HEK293 (cell line): ENCODE data around the gene NRG2.
A peak's percentile ranks its signal among the peaks of the same experiment; 100 is the strongest.

Experiments
- CTCF ChIA-PET: fragments of 350-600 bp; formaldehyde crosslinking; extraction: SDS; loops from one replicate; lab custom pipeline; 2021; ENCODE audit warnings: antibody characterized with exemption; lab: Yijun Ruan, JAX
- POLR2A ChIA-PET: fragments of 300-600 bp; formaldehyde crosslinking; extraction: SDS; loops from one replicate; lab custom pipeline; 2020; ENCODE audit warnings: antibody characterized with exemption, inconsistent platforms; lab: Yijun Ruan, JAX
- H3K27ac ChIP-seq: fragments of 200-500 bp; sonication (Bioruptor generic); 2 replicates; pipeline ENCODE4 v1.5.1; 2014; ENCODE audit warnings: low read depth, low read length, control low read depth, inconsistent platforms; ENCODE audit errors: extremely low read depth
- H3K36me3 ChIP-seq, 2 experiments: fragments of 200-500 bp in 1 of 2; sonication (Bioruptor generic) in 1 of 2; 1 replicate in 1 of 2; 2 replicates in 1 of 2; pipeline ENCODE4 v1.5.1; 2014 to 2017; ENCODE audit warnings: inconsistent platforms in 2 of 2, low read length in 2 of 2; ENCODE audit not compliant: control insufficient read depth in 2 of 2, insufficient read depth in 1 of 2
- H3K4me1 ChIP-seq: fragments of 200-500 bp; sonication (Bioruptor generic); 2 replicates; pipeline ENCODE4 v1.5.1; 2014; ENCODE audit warnings: mild to moderate bottlenecking, low read length, inconsistent platforms; ENCODE audit not compliant: control insufficient read depth, insufficient read depth
- H3K4me3 ChIP-seq: 2 replicates; pipeline ENCODE4 v1.5.1; 2011; ENCODE audit warnings: low read depth, mild to moderate bottlenecking, control low read depth, low read length, moderate library complexity
- H3K9me3 ChIP-seq: fragments of 200-500 bp; sonication (Bioruptor generic); 2 replicates; pipeline ENCODE4 v1.5.1; 2014; ENCODE audit warnings: low read depth, low read length, inconsistent platforms; ENCODE audit not compliant: control insufficient read depth, insufficient read depth
- REST ChIP-seq: fragments of 450-650 bp; formaldehyde crosslinking; IDR thresholded peaks from 2 replicates; pipeline ENCODE4 v1.5.1; 2016; ENCODE audit warnings: missing biosample characterization, missing genetic modification characterization
- ZBTB1 ChIP-seq: fragments of 450-650 bp; formaldehyde crosslinking; IDR thresholded peaks from 2 replicates; pipeline ENCODE4 v1.5.1; 2016; ENCODE audit warnings: missing biosample characterization, missing genetic modification characterization
- ZEB2 ChIP-seq: fragments of 450-650 bp; formaldehyde crosslinking; IDR thresholded peaks from 2 replicates; pipeline ENCODE4 v1.5.1; 2016; ENCODE audit warnings: missing biosample characterization, missing genetic modification characterization
- ZNF140 ChIP-seq: fragments of 450-650 bp; formaldehyde crosslinking; IDR thresholded peaks from 2 replicates; pipeline ENCODE4 v1.5.1; 2016; ENCODE audit warnings: missing biosample characterization, missing genetic modification characterization
- ZNF248 ChIP-seq: fragments of 450-650 bp; formaldehyde crosslinking; IDR thresholded peaks from 2 replicates; pipeline ENCODE4 v1.5.1; 2017; ENCODE audit warnings: missing biosample characterization, missing genetic modification characterization
- ZNF488 ChIP-seq: fragments of 450-650 bp; formaldehyde crosslinking; IDR thresholded peaks from 2 replicates; pipeline ENCODE4 v1.5.1; 2016; ENCODE audit warnings: missing biosample characterization, missing genetic modification characterization
- ZNF518A ChIP-seq: fragments of 450-650 bp; formaldehyde crosslinking; conservative IDR thresholded peaks from 2 replicates; pipeline ENCODE4 v1.5.1; 2016; ENCODE audit warnings: low read depth, missing biosample characterization, missing genetic modification characterization
- ZNF585B ChIP-seq: fragments of 450-650 bp; formaldehyde crosslinking; IDR thresholded peaks from 2 replicates; pipeline ENCODE4 v1.5.1; 2016; ENCODE audit warnings: missing biosample characterization, missing genetic modification characterization
- ZNF654 ChIP-seq: fragments of 450-650 bp; formaldehyde crosslinking; IDR thresholded peaks from 2 replicates; pipeline ENCODE4 v1.5.1; 2016; ENCODE audit warnings: low read depth, missing biosample characterization, missing genetic modification characterization
- ZNF785 ChIP-seq: fragments of 450-650 bp; formaldehyde crosslinking; IDR thresholded peaks from 2 replicates; pipeline ENCODE4 v1.5.1; 2016; ENCODE audit warnings: missing biosample characterization, missing genetic modification characterization
- ZSCAN16 ChIP-seq: fragments of 450-650 bp; formaldehyde crosslinking; IDR thresholded peaks from 2 replicates; pipeline ENCODE4 v1.5.1; 2016; ENCODE audit warnings: missing biosample characterization, missing genetic modification characterization
- TF ChIP-seq, protein P1 (sequence below): IDR thresholded peaks from 2 replicates; pipeline ENCODE4 v1.6.1; 2011; ENCODE audit warnings: mild to moderate bottlenecking, low read depth, low read length, borderline replicate concordance

NRG2 gene

DNA sequence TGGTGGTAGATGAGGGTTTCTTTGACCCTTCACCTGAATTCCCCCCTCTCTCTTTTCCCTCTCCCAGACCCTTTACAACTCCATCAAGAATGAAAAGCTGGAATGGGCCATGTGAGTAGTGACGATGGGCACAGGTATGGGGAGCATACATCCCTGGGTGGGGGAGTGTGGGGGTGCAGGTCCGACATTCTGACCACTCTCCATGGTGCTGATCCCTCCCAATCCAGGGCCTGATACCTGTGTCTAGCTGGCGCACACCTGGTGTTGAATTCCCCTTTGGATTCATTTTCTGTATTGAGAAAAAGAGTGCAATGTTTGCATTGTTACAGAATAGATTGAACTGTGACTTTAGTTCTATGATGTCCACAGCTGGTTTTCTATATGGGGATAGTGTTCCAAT lies 207.4 kb downstream of the NRG2 start:
- no peak overlapping the region for H3K27ac ChIP-seq
- TF ChIP-seq REST (tag by site-specific recombination) (peak; percentile 94), ZSCAN16 (no peak), ZNF785 (tag by site-specific recombination) (no peak)
- H3K36me3 ChIP-seq = no peaks in the 10 kb centered on the region
- POLR2A ChIA-PET = no interaction called here
- no peaks in the 10 kb centered on the region for H3K9me3 ChIP-seq
- H3K4me3 ChIP-seq = no peak overlapping the region
- no peaks in the 10 kb centered on the region for H3K4me1 ChIP-seq
- CTCF ChIA-PET = interaction anchor here (0.7 to 1.3 kb wide), 3 partner anchors 48 to 167 kb away, joined by 3 to 4 read pairs (median 4); no protein-coding TSS in a partner anchor

- TF ChIP-seq ZNF488 (tag by site-specific recombination) (no peak), ZEB2 (no peak), ZNF140 (tag by site-specific recombination) (no peak), ZNF518A (no peak), ZNF654 (tag by site-specific recombination) (no peak), ZBTB1 (no peak), ZNF248 (no peak), ZNF585B (no peak)
- TF ChIP-seq, protein P1, sequence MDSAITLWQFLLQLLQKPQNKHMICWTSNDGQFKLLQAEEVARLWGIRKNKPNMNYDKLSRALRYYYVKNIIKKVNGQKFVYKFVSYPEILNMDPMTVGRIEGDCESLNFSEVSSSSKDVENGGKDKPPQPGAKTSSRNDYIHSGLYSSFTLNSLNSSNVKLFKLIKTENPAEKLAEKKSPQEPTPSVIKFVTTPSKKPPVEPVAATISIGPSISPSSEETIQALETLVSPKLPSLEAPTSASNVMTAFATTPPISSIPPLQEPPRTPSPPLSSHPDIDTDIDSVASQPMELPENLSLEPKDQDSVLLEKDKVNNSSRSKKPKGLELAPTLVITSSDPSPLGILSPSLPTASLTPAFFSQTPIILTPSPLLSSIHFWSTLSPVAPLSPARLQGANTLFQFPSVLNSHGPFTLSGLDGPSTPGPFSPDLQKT = no peak
- no peak overlapping the region for H3K4me3 ChIP-seq
These were observed 209.6 kb downstream of the NRG2 start for GRCh38 chr5:139833525-139833924.

More at GRCh38 chr5:139833525-139833924, 209.6 kb downstream of the NRG2 start:
- Histone ChIP-seq H3K9me3 (no peaks in the 10 kb centered on the region), H3K27ac (no peak overlapping the region), H3K4me1 (no peaks in the 10 kb centered on the region), H3K36me3 (no peaks in the 10 kb centered on the region)
- POLR2A ChIA-PET = no interaction called here
- CTCF ChIA-PET = interaction anchor here (0.6 to 1.2 kb wide), 4 partner anchors 10 to 344 kb away, joined by 3 to 7 read pairs (median 6); no protein-coding TSS in a partner anchor
